Stomach (tissue), 19 donors: ENCODE results near the gene TMEM235. TPM values are rescaled to one million over a fixed set of nuclear protein-coding genes. Genes with fewer than 3 reads are reported as not detected.

Experiments
- DNase-seq, 2 donors: peaks; one replicate each; pipeline versions ENCODE4 v3.0.0 to v3.0.0-alpha.2; 2013 to 2019
- H3K27ac ChIP-seq, 5 donors: fragments of 200-600 bp in 4 of 5; sonication (generic) in 4 of 5; one replicate each; pipeline ENCODE4 v1.5.1; 2013 to 2019; ENCODE audit warnings: mild to moderate bottlenecking in 1 of 5, moderate library complexity in 1 of 5
- H3K27me3 ChIP-seq, 3 donors: fragments of 200-600 bp; sonication (generic); one replicate each; pipeline ENCODE4 v1.5.1; 2017 to 2019; ENCODE audit warnings: mixed run types in 1 of 3
- H3K36me3 ChIP-seq, 4 donors: fragments of 200-600 bp; sonication (generic); 1 replicate in 3 of 4; 2 replicates in 1 of 4; pipeline ENCODE4 v1.5.1; 2016 to 2019
- H3K4me1 ChIP-seq, 4 donors: fragments of 200-600 bp; sonication (generic); one replicate each; pipeline ENCODE4 v1.5.1; 2016 to 2019
- H3K4me3 ChIP-seq, 4 donors: fragments of 200-600 bp; sonication (generic) in 3 of 4; one replicate each; pipeline ENCODE4 v1.5.1; 2016 to 2019; ENCODE audit warnings: mild to moderate bottlenecking in 1 of 4
- H3K9me3 ChIP-seq, 4 donors: fragments of 200-600 bp; sonication (generic); one replicate each; pipeline ENCODE4 v1.5.1; 2016 to 2019
- CTCF ChIP-seq, 7 experiments: fragments of 450-650 bp in 4 of 7; fragments of 200-600 bp in 3 of 7; sonication (generic) in 3 of 7; IDR thresholded peaks; one replicate each; pipeline ENCODE4 v1.5.1; 2016 to 2019; ENCODE audit warnings: antibody characterized with exemption in 7 of 7, control low read depth in 2 of 7, mild to moderate bottlenecking in 1 of 7
- EP300 ChIP-seq: sonication (generic); formaldehyde crosslinking; IDR thresholded peaks from one replicate; pipeline ENCODE4 v1.6.1; 2017; ENCODE audit warnings: antibody characterized with exemption
- POLR2A ChIP-seq, 4 donors: fragments of 450-650 bp; IDR thresholded peaks; one replicate each; pipeline ENCODE4 v1.6.1; 2016; ENCODE audit warnings: antibody characterized with exemption in 4 of 4, control low read depth in 2 of 4, mild to moderate bottlenecking in 1 of 4, moderate library complexity in 1 of 4
- POLR2AphosphoS5 ChIP-seq, 3 donors: sonication (generic); formaldehyde crosslinking; IDR thresholded peaks; one replicate each; pipeline ENCODE4 v1.6.1; 2016; ENCODE audit warnings: antibody characterized with exemption in 3 of 3
- WGBS, 5 donors: extraction: QIAGEN DNeasy Blood & Tissue Kit in 3 of 5; methylation state at CpG; one replicate each; pipeline versions ENCODE4 v1.1.5 to v1.1.7; 2013 to 2018; 5-methylcytosine and 5-hydroxymethylcytosine counted together
- intact Hi-C: fragments of 100-400 bp; cut with DNase I; formaldehyde crosslinking; loops from one replicate; pipeline ENCODE4 v1.15.1; 2023; ENCODE audit warnings: low total_unique reads
- long read RNA-seq, 10 donors: transcript quantifications; one replicate each; lab custom pipeline, GENCODE V29; 2026
- polyA plus RNA-seq, 3 donors: library from polyadenylated mRNA; stranded (reverse); fragments of 200-250 nt; gene quantifications; one replicate each; pipeline ENCODE4 v1.2.3, GENCODE V29; 2013
- total RNA-seq, 5 donors: library from RNA; depleted of rRNA; stranded (reverse); fragments of >200 nt; gene quantifications; one replicate each; pipeline versions ENCODE4 v1.1.0 to v1.2.3, GENCODE V29; 2014 to 2016
- donor health status: healthy with polysubstance abuse.
- donor health status: Bipolar disorder and iron deficiency.
- donor health status: healthy.

Gene TMEM235
- total RNA-seq (not detected), polyA plus RNA-seq (not detected)
- long read RNA-seq, donor 1, result 0 reads
- long read RNA-seq, donor 2, result 0 reads
- long read RNA-seq, donor 3, result 0 reads
- long read RNA-seq, donor 4, result 0 reads
- long read RNA-seq, donor 5, result 0 reads
- long read RNA-seq, donor 6, result 0 reads
- long read RNA-seq, donor 7, result 0 reads
- long read RNA-seq, donor 8, result 0 reads
- long read RNA-seq, donor 9, result 0 reads
- long read RNA-seq, donor 10, result 0 reads

- H3K9me3 ChIP-seq, result no peaks in the 10 kb centered on the region
- H3K27ac ChIP-seq, result no peak within 1 kb of the TSS
- intact Hi-C loops, result no loop called here
- WGBS, 5 donors, result 24 to 63% (median 31%) methylated on average over 16 to 52 of the region's 52 CpGs
- H3K36me3 ChIP-seq, result no peaks in the 10 kb centered on the region
- H3K4me1 ChIP-seq, result peaks cover 0 to 20% (median 9%) of the 10 kb centered on the region in 4 donors
- H3K4me3 ChIP-seq, result peak within 1 kb of the TSS in 1 of 4 donors; percentile 15
- H3K27me3 ChIP-seq, result peaks cover 5 to 73% (median 38%) of the 10 kb centered on the region in 3 donors
- TF ChIP-seq EP300 (no peak), POLR2AphosphoS5 (IDR thresholded peaks at IDR 0.05) (no peak), POLR2A (IDR thresholded peaks at IDR 0.05) (no peak), CTCF (IDR thresholded peaks at IDR 0.05) (no peak)
- DNase-seq, result no peak
Measured at GRCh38 chr17:78230996-78231935, at the start of gene TMEM235. TSS of gene TMEM235 (plus strand) at chr17:78231631. CDS start at chr17:78232024, 393 bp downstream.

- H3K27ac ChIP-seq, result peak overlapping the region in 2 of 5 donors; percentile 4 to 26
- WGBS, 5 donors, result 90 to 94% (median 91%) methylated on average over 13 of the region's 13 CpGs
- intact Hi-C loops, result no loop called here
Measured at GRCh38 chr17:78182504-78182903, 48.9 kb upstream of the TMEM235 start.

GRCh38 chr17:78183916-78184315 lies 47.5 kb upstream of the TMEM235 start:
- Histone ChIP-seq H3K27ac (peak overlapping the region; percentile 52 to 85 (median 83)), H3K4me3 (no peak overlapping the region), H3K4me1 (peaks cover 53 to 87% (median 74%) of the 10 kb centered on the region in 4 donors), H3K36me3 (no peaks in the 10 kb centered on the region), H3K9me3 (no peaks in the 10 kb centered on the region), H3K27me3 (no peaks in the 10 kb centered on the region)
- TF ChIP-seq POLR2A (IDR thresholded peaks at IDR 0.05) (no peak), EP300 (no peak), CTCF (IDR thresholded peaks at IDR 0.05) (no peak), POLR2AphosphoS5 (IDR thresholded peaks at IDR 0.05) (no peak)
- 43 to 68% (median 58%) methylated on average over 12 of the region's 12 CpGs for WGBS, 5 donors
- intact Hi-C loops, result no loop called here
- no peak for DNase-seq

More at GRCh38 chr17:78182504-78182903, 48.9 kb upstream of the TMEM235 start:
- Histone ChIP-seq H3K4me1 (peaks cover 44 to 80% (median 64%) of the 10 kb centered on the region in 4 donors), H3K27me3 (no peaks in the 10 kb centered on the region), H3K9me3 (no peaks in the 10 kb centered on the region), H3K36me3 (no peaks in the 10 kb centered on the region), H3K4me3 (no peak overlapping the region)
- DNase-seq, result no peak
- no peak for TF ChIP-seq POLR2A (IDR thresholded peaks at IDR 0.05)
- no peak for TF ChIP-seq CTCF (IDR thresholded peaks at IDR 0.05)
- no peak for TF ChIP-seq EP300
- no peak for TF ChIP-seq POLR2AphosphoS5 (IDR thresholded peaks at IDR 0.05)

DNA sequence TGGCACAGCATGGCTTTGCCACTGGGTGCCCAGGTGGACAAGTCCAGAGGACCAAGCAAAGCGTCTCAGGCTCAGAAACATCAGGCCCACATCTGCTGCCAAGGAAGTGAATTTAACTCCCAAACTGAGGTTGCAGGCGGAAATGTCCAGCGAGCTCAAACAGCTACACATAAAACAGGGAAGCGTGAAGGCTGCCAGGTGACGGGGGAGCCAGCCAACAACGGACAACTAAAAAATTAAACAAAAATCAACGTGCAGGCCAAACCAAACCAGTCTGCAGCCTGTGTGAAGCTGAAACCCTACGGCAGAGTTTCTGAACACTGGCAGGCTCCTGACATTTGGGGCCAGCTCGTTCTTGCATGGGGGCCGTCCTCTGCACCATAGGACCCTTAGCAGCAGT lies 47.1 kb upstream of the TMEM235 start:
- Histone ChIP-seq H3K4me1 (peaks cover 51 to 87% (median 72%) of the 10 kb centered on the region in 4 donors), H3K9me3 (no peaks in the 10 kb centered on the region), H3K4me3 (peak overlapping the region in 1 of 4 donors; percentile 23), H3K36me3 (no peaks in the 10 kb centered on the region), H3K27ac (peak overlapping the region; percentile 52 to 85 (median 83)), H3K27me3 (no peaks in the 10 kb centered on the region)
- peak in 1 of 2 donors; percentile 85 for DNase-seq
- 29 to 51% (median 30%) methylated on average over 10 of the region's 10 CpGs for WGBS, 5 donors
- TF ChIP-seq CTCF (IDR thresholded peaks at IDR 0.05) (no peak), POLR2A (IDR thresholded peaks at IDR 0.05) (no peak), EP300 (no peak), POLR2AphosphoS5 (IDR thresholded peaks at IDR 0.05) (peak in 1 of 3 donors; percentile 13)
- intact Hi-C loops, result no loop called here
